ENCODE measurements around the gene GALNS. TPM values are rescaled to one million over a fixed set of nuclear protein-coding genes. Genes with fewer than 3 reads are reported as not detected.

GALNS gene
- total and polyA plus RNA-seq, 2 experiments from 2014 or later, result 9.7 to 18.8 TPM

GRCh38 chr16:88895335-88895734 is 38.6 kb upstream of the GALNS start:
- H3K4me3 Mint-ChIP-seq, result no peak overlapping the region
- H3K4me3 ChIP-seq, result no peak overlapping the region
- H3K27ac ChIP-seq (ENCODE audit: low read depth), result no peak overlapping the region
- no peaks in the 10 kb centered on the region for H3K9me2 ChIP-seq (ENCODE audit: insufficient read depth)
- no peak overlapping the region for H2AFZ ChIP-seq
- H3K4me1 ChIP-seq (ENCODE audit: insufficient read depth), result no peaks in the 10 kb centered on the region
- no peak for TF ChIP-seq STAT1 (IDR thresholded peaks at IDR 0.05; ENCODE audit: unreplicated experiment)
- no peak for TF ChIP-seq JUNB (IDR thresholded peaks at IDR 0.05; ENCODE audit: unreplicated experiment)
- TF ChIP-seq, protein P1, sequence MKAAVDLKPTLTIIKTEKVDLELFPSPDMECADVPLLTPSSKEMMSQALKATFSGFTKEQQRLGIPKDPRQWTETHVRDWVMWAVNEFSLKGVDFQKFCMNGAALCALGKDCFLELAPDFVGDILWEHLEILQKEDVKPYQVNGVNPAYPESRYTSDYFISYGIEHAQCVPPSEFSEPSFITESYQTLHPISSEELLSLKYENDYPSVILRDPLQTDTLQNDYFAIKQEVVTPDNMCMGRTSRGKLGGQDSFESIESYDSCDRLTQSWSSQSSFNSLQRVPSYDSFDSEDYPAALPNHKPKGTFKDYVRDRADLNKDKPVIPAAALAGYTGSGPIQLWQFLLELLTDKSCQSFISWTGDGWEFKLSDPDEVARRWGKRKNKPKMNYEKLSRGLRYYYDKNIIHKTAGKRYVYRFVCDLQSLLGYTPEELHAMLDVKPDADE (IDR thresholded peaks at IDR 0.05), result no peak
- no peak for TF ChIP-seq CREB1 (CRISPR knock-in tag; IDR thresholded peaks at IDR 0.05; ENCODE audit: low read depth)
- no peak for TF ChIP-seq REST (IDR thresholded peaks at IDR 0.05; ENCODE audit: unreplicated experiment)
- TF ChIP-seq EZH2phosphoT487 (IDR thresholded peaks at IDR 0.05; ENCODE audit: unreplicated experiment), result no peak
- TF ChIP-seq EZH2 (IDR thresholded peaks at IDR 0.05; ENCODE audit: low read depth, unreplicated experiment), result no peak
- no peak for TF ChIP-seq POLR2AphosphoS5 (IDR thresholded peaks at IDR 0.05; ENCODE audit: low read depth)
- no peak for TF ChIP-seq CTCF (conservative IDR thresholded peaks at IDR 0.05; ENCODE audit: low read depth in 2 of 2)
- TF ChIP-seq NANOG (IDR thresholded peaks at IDR 0.05; ENCODE audit: borderline replicate concordance), result no peak
- no peak for TF ChIP-seq ZNF331 (CRISPR knock-in tag; IDR thresholded peaks at IDR 0.05; ENCODE audit: low read depth)
- no peak for TF ChIP-seq ZNF462 (CRISPR knock-in tag; IDR thresholded peaks at IDR 0.05)
- no peak for TF ChIP-seq ZNF114 (CRISPR knock-in tag; IDR thresholded peaks at IDR 0.05)
- DNase-seq (ENCODE audit: low spot score) (no peak), ATAC-seq (no peak)
- H3K9me3 Mint-ChIP-seq, result 0 out of 3 replicates have a peak, but pooled peaks cover 3% of the 10 kb centered on the region
- no peaks in the 10 kb centered on the region for H3K79me2 ChIP-seq (replicated peaks; ENCODE audit: insufficient read depth)
- no peaks in the 10 kb centered on the region for H3K27me3 ChIP-seq (ENCODE audit: insufficient read depth)
- no peaks in the 10 kb centered on the region for H3F3A ChIP-seq (replicated peaks; ENCODE audit: low read depth)
- no peak overlapping the region for H3K4me2 ChIP-seq
- H3K27ac Mint-ChIP-seq, result no peak overlapping the region
- H3K36me3 ChIP-seq (ENCODE audit: insufficient read depth), result no peaks in the 10 kb centered on the region
- peaks cover 11% of the 10 kb centered on the region for H3K27me3 Mint-ChIP-seq (ENCODE audit: insufficient read depth, low read depth, poor library complexity)
- H3K36me3 Mint-ChIP-seq (ENCODE audit: low read depth), result no peaks in the 10 kb centered on the region
- H3K4me1 Mint-ChIP-seq, result no peaks in the 10 kb centered on the region
- H4K20me1 ChIP-seq (replicated peaks; ENCODE audit: insufficient read depth), result no peaks in the 10 kb centered on the region

All from GM23338 (cell line).